GM19043 (cell line): ENCODE measurements around the gene XYLT2.
A peak's percentile ranks its signal among the peaks of the same experiment; 100 is the strongest.
"Not testable (repeated sequence)": the region's sequence is repeated elsewhere in the genome, so short reads cannot be mapped to it uniquely, and the experiment has no call there.

Experiments used
- ATAC-seq: cut with Tn5 transposase; IDR thresholded peaks from one replicate; pipeline ENCODE4 v1.9.1; 2021; ENCODE audit warnings: low read depth; ENCODE audit not compliant: unreplicated experiment

Gene XYLT2

DNA sequence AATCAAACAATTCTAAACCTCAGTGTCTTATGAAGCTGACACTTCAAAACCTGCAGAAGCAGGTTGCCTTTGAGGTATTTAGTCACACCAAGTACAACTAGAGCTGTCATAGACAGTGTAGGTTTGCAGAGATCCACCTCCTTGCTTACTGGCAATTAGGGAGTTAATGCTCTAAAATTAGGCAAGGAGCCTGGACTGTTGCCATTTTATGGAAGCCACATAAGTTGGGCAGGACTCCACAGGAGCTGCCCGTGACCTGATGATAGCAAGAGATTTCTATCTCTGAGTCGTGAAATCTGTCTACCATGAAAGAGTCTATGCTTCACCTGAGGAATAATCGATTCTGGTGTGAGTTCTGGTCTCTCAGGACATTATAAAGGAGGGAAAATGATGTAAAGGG lies 36.0 kb downstream of the XYLT2 start:
- no peak for ATAC-seq

DNA sequence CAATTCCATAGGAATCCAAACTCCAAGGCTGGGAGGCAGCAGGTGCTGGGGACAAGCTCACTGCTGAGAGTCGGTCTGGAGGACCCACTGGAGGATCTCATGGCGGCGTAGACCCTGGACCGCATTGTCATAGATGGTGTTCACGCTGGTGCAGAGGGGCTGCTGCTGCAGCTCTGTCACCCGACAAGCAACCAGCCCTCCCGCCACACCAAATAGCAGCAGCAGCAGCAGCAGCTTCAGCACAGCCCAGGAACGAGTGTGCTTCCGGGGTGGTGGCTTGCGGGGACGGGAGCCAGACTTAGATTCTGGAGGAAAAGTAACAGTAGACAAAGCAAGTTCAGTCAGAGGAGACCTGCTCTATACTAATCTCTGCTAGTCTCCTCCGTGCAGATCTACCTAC lies 37.0 kb downstream of the XYLT2 start:
- ATAC-seq, result no peak

DNA sequence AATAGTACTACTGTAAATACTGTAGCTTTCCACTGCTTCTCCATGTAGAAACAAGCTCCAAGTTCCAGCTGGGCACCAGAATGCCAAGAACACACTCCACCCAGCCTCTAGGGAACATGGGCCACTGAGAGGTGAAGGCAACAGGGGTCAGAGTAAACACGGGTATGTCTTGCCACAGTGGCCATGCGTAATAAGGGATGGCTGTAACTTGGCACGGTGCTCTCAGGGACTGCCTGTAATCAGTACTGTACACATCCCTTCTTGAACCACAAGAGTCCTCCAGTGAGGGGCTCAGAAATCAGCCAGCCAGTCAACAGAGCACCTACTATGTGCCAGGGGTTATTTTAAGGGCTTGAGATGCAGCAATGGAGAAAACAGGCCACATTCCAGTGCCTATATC lies 40.6 kb downstream of the XYLT2 start:
- ATAC-seq, result no peak

DNA sequence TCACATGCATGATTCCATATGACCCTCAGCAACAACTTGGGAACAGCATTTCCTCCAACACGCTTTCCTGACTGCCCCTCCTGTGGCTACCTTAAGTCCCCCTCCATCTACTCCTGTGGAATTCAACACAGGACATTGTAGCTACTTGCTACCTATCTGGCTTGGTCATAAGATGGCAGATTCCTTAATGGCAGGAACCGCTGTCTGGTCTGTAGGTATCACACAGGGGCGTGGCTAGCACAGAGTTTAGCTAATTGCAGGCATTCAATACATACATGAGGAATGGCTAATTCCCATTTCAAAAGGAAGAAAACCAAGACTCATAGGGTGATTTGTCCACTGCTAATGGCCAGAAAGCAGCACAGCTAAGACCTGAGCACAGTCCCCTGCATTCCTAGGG lies 42.8 kb downstream of the XYLT2 start:
- no peak for ATAC-seq

DNA sequence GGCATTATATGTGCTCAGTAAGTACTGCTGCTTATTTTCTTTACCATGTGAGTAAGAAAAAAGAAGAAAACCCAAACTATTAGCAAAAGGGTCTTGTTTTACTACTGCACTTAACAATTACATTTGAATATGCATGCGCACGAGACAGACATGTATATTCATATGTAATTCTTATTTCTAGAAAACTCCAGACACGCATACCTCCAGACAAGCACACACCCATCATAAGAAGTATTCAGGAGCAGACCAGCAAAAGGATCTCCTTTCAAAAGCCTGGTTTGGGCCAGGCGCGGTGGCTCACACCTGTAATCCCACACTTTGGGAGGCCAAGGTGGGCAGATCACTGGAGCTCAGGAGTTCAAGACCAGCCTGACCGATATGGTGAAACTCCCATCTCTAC lies 43.6 kb downstream of the XYLT2 start:
- ATAC-seq, result no peak

DNA sequence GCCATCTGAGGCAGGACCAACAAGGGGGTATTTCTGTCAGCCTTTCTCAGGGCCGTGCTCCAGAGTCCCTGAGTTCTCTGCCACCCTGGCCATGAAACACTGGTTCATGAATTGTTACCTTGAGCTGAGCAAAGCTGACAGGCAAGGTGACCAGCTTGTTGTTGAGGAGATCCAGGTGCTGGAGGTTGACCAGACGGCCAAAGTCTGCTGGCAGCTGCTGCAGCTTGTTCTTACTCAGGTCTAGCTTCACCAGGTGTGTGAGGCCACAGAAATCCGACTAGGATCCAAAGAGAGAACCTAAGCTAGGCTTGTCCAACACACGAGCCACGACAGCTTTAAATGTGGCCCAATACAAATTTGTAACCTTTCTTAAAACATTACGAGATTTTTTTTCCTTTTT lies 46.7 kb downstream of the XYLT2 start:
- no peak for ATAC-seq

DNA sequence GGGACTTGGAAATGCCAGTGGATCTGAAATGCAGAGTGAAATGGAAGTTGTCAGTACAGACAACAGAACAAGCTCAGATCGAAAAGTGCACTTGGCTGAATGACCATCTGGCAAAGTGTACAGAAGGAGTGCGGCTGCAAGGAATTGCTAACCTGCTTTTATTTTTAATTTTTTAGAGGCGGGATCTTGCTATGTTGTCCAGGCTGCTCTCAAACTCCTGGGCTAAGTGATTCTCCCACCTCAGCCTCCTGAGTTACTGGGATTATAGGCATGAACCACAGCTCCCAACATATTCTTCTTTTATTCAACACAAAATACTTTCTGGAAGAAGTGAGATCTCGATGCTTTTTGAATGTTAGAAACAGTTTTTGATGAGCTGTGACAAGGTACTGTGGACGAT lies 47.8 kb downstream of the XYLT2 start:
- no peak for ATAC-seq

DNA sequence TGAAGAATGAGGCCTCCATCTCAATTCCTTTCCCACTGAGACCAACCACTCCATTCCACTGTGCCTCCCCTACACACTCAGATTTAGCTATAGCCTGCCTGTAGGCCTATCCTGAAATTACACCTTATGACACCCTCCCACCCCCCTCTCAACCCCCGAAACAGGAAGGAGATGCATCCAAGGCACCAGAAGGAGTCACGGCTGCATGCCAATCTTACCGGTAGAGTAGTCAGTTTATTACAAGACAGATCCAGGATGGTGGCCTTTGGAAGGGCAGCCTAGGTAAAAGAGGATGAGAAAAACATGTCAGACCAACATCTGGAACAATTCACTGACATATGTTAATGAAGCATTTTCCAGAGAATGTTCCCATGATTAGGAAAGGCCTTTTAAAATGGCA lies 48.8 kb downstream of the XYLT2 start:
- no peak for ATAC-seq

DNA sequence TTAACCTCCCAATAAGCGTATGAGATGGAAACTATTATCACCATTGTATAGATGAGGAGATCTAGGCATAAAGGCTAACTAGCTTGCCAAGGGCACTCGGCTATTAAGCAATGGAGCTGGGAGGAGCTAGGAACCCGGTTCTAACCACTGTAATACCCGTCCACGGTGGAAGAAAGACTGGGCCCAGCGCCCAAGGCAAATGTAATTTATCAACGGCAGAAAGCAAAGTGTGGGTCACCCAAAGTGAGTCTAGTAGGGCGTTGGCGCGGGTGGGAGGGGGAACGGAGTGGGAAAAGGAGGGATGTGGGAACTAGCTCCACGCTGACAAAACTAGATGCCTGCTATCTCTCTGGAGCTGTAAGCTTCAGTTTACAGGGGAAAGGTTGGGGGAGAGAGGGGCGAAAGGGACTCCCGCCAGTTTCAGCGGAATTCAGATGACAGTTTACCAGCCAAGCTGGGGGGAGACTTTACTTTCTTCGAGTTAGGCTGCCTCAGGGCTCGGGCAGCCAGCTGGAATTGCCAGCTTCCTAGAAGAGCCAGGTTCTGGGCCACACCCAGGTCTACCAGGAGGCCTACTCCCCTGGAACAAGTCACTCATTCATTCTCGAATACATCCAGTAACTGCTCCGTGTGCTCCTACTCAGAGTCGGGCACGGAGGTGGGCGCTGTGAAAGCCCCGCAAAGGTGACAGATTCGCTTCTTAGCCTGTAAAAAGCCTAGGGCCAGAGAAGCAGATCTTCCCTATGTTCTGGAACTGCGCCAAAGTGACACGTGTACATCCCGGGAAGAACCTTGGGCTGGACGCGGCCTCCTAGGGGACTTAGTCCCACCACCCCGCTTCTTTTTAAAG lies 50.6 kb downstream of the XYLT2 start:
- no peak for ATAC-seq

DNA sequence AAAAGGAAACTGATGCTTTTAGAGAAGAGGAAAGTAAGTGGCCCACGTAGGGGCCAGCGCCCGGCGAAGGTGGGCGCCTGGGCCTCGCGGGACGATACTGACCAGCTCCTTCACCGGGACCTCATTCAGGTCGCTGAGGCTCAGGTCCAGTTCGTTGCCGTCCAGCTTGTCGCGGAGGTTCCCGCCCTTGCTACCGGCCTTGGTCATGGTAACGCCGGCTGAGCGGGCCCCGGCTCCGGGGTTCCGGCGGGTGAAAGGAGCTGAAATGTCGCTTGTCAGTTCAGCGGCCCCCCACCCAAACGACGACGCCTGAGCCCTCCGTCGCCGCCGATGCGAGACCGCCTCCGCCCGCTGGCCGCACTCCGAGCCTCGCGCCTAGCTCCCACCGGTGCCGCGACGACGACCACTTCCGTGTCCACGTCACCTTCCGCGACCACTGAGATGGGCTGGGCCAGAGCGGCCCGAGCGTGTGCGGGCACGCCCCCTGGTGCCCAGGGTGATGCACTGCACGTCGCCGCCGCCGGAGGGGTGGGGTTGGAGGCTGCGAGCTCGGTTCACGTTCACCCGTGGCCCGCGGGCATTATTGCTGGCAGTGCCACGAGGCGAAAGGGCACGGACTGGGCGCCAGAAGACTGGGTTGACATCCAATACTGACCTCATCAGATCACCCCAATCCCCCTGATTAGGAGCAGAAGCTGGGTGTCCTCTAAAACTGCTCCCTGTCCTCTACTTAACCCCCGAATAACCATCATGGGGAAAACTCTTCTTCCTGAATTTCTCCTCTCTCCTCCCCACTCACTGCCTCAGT lies 51.4 kb downstream of the XYLT2 start, which contains the start of gene LRRC59:
Gene LRRC59, minus strand, starts transcription at position 413 of the 808 bp plus-strand sequence. Its CDS starts 206 bp downstream, at position 207.
- ATAC-seq, result peak; percentile 96

DNA sequence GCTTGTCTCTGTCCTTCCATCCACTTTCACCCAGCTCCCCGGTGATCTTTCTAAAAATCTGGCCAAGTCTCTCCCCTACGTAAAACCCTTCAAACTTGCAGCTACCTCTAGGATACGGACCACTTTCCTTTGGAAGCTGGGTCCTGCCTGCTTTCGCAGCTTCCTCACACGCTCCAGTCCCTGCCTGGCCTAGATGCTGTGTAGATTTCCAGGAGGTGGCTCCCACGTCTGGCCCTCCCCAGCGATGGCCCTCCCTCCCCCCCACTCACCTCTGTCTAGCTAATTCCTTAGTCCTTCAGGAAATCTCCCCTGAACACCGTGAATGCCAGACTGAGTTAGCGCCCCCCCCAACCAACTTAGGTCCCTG lies 52.0 kb downstream of the XYLT2 start:
- ATAC-seq, result no peak

DNA sequence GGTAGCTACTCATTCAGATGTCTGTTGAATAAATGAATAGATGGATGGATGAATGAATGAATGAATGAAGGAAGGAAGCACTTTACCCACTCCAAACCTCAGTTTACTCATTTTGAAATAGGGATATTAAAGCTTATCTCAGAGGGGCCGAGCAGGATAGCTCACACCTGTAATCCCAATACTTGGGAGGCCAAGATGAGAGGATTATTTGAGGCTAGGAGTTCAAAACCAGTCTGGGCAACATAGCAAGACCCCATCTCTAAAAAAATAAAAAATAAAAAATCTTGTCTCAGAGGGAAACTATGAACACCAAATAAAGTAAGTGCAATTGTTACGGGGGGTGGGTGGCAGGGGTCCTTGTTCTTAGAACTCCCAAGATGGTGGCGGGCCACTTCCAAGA lies 52.7 kb downstream of the XYLT2 start:
- not testable (repeated sequence) for ATAC-seq

DNA sequence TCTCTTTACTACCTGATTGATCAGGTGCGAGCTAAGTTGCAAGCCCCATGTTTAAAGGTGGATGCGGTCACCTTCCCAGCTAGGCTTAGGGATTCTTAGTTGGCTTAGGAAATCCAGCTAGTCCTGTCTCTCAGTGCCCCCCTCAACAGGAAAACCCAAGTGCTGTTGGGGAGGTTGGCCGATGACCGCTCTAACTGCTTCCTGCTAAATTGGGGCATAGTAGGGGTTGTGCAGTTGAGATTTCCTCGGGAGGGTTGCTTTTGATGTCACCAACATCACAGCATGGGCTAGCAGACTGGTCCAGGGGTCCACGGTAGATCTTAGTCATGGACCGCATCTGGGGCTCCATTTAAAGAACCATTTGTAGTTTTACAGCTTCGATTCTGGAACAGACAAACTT lies 53.7 kb downstream of the XYLT2 start:
- not testable (repeated sequence) for ATAC-seq

DNA sequence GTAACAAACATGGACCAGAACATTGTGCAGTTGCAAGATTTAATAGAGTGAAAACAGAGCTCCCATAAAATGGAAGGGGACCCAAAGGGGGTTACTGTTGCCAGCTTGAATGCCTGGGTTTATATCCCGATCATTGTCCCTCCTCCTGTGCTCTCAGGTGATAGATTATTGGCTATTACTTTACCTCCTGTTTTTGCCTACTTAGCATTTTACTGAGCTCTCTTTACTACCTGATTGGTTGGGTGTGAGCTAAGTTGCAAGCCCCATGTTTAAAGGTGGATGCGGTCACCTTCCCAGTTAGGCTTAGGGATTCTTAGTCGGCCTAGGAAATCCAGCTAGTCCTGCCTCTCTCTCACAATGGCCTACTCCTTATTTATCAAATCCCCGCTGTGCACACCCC lies 59.4 kb downstream of the XYLT2 start:
- ATAC-seq, result not testable (repeated sequence)

DNA sequence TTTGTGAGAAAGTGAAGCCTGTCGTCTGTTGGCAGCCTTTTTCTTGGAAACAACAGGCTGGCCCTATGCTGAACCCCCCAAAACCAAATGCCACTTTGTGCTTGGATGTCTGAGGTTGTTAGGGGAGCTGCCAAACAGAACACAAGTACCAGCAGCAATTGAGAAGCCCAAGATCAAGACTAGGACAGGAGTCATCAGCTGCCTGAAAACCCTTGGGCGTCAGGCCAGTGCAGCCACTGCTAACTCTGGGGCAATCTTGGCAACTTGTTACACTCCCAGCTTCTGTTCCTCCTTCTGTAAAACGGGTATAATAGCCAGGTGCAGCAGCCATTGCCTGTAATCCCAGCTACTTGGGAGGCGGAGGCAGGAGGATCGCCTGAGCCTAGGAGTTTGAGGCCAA lies 60.7 kb downstream of the XYLT2 start:
- ATAC-seq, result no peak

DNA sequence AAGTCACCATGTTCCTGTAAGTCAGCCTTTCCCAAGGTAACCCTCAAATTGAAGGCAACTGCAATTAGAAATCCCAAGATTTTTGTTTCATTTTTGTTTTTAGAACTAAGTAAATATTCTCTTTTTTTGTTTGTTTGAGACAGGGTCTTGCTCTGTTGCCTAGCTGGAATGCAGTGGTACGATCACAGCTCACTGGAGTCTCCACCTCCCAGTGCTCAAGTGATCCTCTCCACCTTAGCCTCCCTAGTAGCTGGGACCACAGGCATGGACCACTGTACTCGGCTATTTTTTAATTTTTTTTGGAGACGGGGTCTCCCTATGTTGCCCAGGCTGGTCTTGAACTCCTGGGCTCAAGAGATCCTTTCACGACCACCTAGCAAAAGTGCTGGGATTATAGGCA lies 62.0 kb downstream of the XYLT2 start:
- no peak for ATAC-seq
